Epithelial cell of prostate (primary cell): ENCODE measurements around the gene SPATA31C1.
"Not testable (repeated sequence)": the region's sequence is repeated elsewhere in the genome, so short reads cannot be mapped to it uniquely, and the experiment has no call there.

ENCODE experiments used
- DNase-seq: peaks from one replicate; pipeline ENCODE4 v3.0.0-alpha.2; 2011; ENCODE audit warnings: low read depth, low spot score
- H3K27ac ChIP-seq: fragments of 450-650 bp; 2 replicates; pipeline ENCODE4 v1.5.1; 2017; ENCODE audit warnings: mild to moderate bottlenecking

SPATA31C1 gene

DNA sequence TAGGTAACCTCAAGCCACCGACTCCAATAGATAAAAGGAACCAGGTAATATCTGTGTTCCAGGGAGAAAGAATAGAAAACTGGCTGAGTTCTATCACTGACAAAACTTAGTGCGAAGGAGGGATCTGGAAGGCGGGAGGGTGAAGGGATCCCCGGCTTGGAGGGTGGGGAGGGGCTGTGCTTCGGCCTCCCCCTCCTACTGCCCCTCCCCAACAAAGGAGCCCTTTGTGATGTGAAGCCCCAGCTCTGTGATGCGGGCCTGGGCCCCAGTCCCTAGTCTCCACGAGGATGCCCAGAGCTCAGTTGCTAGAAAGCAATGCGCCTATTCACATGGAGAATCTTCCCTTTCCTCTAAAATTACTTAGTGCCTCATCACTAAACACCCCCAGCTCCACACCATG lies at the start of gene SPATA31C1:
Gene SPATA31C1 (plus strand): TSS at position 301 of the 400 bp plus-strand sequence.
- DNase-seq, H3K27ac ChIP-seq: not testable (repeated sequence)

DNA sequence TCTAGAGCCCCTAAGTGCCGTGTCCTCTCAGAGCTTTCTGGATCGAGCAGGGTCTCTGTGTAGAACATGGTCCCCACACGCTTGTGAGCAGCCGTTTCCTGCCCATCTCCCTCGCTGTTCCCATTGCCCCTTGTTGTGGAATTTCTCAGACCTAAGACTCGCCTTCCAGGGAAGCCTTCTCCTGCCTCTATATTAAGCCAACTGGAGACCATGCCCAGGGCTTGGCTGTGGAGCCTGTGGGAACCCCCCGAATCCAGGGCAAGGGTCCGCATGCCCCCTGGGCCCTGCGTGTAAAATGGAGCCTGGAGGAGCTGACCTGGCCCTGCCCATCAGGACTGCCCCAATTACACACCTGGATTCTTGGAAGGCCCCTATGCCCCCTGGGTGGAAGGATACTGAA lies 49.6 kb upstream of the SPATA31C1 start:
- no peak for DNase-seq
- no peak overlapping the region for H3K27ac ChIP-seq

DNA sequence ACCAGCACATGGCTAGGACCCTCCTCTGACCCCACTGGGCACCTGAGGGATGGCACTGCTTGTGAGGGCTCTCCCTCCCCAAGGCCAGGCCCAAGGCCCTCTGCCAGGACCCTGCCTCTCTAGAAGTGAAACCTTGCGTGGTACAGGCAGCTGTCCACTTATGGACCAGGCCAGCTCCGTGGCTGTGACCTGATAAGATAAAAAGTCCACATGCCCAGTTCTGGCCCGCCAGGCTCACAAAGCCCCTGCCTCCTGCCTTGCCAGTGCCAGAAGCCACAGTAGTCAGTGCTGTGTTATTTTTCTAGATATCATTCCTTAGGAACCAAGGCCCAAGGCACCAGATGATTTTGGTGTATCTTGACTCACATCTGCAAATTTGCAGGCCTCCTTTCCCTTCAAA lies 49.1 kb upstream of the SPATA31C1 start:
- H3K27ac ChIP-seq = no peak overlapping the region
- DNase-seq = no peak

DNA sequence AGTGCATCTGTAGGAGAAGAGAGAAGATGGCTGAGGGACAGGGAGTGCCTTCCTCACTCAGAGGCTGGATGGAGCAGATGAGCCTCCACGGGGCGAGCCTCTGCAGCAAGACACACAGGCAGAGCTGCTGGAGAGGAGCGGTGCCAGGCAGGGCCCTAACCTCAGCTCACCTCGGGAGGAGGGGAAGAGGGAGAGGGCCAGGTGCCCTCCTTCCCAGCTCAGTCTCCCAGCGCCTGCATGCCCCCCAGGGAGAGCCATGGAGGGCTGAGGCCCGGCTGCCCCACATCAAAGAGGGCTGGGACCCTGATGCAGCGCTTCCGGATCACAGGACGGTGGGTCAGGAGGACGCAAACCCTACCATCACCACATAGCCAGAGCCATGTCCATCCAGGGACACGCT lies 48.7 kb upstream of the SPATA31C1 start:
- H3K27ac ChIP-seq = no peak overlapping the region
- DNase-seq = no peak

DNA sequence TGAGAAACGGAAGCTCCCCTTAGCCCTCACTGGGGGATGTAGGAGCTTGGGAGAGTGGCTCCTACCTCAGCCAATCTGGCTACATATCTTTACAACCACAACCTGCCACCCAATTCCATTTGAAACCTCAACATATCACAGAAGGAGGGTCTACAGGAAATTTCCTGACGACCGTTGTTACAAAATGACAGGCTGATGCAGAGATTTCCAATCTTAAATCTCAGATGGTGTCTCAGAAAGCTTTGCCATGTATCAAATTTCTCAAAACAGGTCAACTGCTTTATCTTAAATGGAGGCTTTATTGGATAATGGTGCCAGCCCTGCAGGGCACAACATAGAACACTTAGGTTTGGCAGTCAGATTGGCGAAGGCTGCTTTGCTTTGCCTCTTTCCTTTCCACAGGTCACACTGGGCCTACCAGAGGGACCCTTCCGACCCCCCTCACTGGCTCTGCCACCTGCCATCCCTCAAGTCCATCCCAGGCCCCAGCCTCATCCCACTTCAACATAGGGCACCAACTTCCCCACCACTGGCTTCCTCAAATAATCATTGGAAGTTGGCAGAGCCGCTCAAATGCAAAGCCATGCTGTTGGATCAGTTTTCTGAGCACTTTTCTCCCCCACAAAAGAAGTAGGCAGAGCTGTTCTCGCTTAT lies 46.2 kb upstream of the SPATA31C1 start:
- DNase-seq = no peak
- H3K27ac ChIP-seq = no peak overlapping the region

DNA sequence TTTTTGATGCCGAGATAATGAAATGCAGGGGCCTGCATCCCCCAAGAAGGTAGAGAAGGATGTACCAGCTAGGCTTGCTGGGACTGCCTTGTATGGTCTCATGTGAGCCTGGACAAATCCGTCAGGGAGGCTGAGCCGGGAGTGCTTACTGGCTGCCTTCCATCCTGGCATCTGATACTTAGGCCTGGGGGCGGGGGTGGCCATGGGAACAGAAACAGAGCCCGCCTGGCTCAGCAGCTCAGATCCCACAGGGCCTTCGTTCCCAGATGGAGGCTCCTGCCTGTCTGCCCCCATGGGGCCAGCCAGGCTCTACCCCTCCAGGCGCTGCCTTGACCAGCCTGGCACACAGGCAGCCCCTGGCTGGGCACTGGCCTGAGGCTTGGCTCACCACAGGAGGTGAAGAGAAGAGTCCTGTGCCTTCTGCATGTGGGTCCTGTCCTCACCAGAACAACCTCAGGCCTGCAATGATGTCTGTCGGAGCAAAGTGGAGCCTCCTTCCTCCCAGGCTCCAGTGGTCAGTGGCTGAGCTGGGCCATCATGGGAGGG lies 45.6 kb upstream of the SPATA31C1 start:
- H3K27ac ChIP-seq = no peak overlapping the region
- no peak for DNase-seq

DNA sequence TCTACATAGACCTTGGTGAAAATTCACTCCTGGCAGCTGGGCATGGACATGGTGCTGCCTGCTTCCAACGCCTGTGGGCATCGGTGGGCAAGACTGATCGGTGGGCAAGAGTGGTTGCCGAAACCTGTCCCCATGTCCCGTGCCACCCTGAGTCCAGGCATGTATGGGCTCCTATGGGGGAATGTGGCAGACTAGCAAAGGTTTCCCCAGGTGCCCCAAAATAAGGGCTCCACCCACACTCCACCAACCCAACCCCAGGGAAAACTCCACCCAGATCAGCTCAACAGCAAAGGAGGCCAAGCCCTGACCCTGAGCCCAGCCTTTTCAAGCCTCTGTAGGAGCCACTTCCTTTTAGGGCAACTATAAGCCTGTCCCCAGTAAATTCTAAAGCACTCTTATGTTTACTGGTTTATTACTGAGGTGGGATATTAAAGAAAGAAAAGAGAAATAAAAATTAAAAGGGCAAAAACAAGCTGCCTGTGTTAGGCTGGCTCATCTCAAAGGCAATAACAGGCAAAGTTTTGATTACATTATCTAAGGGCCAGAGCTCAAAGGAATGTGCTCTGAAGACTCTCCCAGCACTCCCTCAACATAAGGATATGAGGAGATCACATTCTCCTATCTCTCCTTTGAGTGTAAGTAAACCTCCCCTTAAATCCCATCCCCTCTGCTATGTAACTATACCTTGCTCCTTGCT lies 44.0 kb upstream of the SPATA31C1 start:
- no peak for DNase-seq
- no peak overlapping the region for H3K27ac ChIP-seq

DNA sequence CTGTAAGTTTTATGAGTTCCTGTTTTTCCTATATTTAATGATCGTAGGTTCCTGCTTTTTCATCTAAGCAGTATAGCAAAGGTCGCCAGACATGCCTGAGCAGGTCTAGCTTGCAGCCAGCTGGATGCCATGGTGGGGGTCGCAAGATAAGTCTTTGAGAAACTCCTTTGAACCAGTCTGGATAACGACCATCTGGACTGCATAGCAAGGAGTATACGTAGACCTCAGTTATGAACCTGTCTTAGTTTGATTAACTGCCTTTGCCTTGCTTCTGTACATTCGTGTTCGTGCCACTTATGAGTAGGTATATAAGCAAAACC lies 43.5 kb upstream of the SPATA31C1 start:
- no peak overlapping the region for H3K27ac ChIP-seq
- no peak for DNase-seq

DNA sequence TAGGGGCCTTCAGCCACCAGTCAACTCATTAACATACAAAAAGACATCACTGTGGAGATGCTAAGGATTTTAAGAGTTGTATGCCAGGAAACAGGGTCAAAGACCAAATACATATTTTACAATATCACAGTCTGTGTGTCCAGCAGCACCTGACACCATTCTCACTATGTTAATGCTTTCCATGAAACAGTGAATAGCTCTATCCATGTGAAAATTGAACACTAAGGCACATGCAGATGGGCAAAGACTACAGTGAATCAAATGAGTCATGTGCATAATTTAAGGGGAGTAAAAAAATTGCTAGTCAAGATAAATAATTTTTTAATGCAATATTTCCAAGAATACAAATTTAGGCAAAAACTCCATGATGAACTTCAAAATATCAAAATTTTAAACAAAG lies 42.7 kb upstream of the SPATA31C1 start:
- H3K27ac ChIP-seq = no peak overlapping the region
- DNase-seq = no peak

DNA sequence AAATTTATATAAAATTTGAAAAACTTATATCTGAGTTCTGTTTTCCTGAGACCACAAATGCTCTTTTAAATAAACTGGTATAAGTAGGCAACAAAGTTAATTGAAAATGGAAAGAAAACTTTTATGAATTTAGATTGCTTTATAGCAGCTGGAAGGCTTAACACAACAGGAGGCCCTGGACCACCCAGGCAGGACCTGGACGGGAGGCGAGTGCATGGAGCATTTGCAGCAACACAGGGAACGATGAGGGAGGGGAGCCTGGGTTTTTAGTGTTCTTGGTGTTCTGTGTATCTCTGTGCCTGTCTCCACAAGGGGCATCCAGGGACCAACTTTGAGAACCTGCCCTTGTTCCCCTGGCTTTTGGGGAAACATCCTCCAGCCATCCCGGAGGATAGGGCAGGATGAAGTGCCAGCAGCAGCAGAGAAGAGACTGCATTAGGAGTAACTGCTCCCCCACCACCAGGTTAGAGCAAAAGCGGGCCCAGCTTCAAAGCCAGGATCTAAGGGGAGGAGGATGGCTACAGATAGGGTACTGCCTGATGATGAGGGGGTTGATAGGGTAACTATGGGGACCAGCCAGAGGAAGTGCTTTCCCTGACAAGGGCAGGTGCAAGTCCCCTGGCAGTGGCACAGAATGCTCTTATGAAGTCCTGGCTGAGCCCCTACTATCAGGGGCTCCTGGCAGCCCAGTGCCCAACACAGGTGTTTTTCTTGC lies 41.8 kb upstream of the SPATA31C1 start:
- no peak for DNase-seq
- no peak overlapping the region for H3K27ac ChIP-seq

DNA sequence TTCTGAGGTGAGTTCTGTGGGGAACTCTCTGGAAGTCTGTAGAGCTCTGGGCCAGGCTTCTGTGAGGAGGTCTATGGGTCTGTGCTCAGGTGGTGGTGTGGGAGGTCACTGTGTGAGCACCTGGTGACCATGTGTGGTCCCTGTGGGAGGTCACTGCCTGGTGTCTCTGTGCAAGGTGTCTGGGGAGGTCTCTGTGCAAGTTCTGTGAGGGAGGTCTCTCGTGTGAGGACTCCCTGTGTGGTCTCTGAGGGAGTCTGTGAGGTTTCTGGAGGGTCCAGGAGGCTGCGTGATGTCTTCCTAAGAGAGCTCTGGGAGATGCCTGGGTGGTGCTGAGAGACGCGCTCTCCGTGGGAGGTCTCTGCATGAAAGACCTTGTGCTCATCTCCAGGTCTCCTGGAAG lies 41.1 kb upstream of the SPATA31C1 start:
- no peak for DNase-seq
- H3K27ac ChIP-seq = no peak overlapping the region

DNA sequence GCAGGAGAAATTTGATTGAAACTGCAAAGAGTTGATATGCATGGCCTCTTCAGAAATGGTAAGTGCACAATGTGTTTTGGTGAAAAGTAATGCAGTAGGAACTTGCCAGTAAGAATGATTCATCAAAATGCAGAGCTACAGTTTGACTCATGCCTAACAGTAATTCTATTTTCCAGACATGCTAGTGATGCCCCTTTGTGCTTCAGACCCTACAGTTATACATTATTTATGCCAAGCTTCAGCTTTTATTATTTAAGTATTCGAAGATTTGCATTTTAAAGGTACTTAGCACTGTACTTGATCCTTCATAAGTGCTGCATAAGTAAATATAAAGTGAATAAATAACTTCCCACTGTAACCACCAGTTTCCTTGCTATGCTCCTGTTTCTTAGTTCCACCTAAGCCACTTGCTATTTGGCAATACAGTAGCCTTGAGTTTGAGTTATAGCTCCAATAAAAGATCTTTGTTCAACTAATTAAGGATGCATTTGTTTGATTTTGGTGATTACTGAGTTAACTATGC lies 38.7 kb upstream of the SPATA31C1 start:
- H3K27ac ChIP-seq = no peak overlapping the region
- DNase-seq = no peak

DNA sequence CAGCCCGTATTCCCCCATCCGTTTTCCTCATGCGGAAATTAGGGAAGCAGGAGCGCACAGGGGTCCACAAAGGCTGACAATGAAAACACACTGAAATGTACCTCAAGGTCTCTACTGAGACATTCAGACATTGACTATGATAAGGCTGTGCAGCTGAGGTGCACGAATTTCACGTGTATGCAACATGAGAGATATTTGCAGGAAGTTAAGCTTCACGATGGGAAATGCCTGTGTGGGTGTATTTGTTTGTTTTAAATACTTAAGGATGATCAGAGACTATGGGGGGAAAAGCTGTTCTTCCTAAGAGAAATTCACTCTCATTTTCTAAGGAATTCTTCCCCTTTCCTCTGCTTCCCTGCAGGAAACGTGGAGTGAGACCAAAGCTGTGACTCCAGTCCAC lies 37.6 kb upstream of the SPATA31C1 start:
- DNase-seq = no peak
- H3K27ac ChIP-seq = no peak overlapping the region

DNA sequence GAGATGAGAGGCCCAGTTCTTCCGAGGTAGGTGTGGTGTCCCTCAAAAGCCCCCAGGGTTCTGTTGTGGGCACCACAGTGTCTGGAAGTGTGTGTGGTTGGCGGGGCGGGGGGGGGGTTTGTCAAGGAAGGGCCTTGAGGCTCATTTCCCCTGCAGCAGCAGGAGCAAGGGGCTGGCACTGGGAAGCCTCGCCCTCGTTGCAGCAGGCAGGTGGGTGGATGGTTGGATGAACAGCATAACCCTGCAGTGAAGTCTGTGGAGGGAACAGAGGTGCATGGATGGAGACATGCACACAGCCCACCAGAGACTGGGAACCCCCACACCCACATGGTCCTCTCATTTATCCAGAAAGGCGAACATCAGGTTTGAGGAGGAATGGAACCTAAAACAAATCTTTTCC lies 37.1 kb upstream of the SPATA31C1 start:
- H3K27ac ChIP-seq = no peak overlapping the region
- no peak for DNase-seq

DNA sequence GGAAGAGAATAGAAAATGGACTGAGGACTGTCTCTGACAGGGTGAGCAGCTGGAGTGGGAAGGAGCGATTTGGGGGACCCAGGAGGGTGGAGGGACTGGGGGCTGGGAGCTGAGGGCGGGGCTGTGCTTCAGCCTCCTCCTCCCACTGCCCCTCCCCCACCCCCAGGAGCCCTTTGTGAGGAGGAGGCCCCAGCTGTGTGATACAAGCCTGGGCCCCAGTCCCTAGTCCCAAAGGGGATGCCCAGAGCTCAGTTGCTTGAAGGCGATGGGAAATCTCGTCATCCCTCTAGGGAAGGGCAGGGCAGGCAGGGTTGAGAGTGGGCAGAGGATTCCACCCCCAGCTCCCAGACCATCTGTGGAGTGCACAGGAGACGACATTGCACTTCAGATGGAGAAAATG lies 35.1 kb upstream of the SPATA31C1 start, which contains the start of gene SPATA31E1:
Gene SPATA31E1 (plus strand): TSS at position 251 of the 400 bp plus-strand sequence. CDS start 15 bp downstream, at position 266.
- no peak within 1 kb of the TSS for H3K27ac ChIP-seq
- no peak for DNase-seq

DNA sequence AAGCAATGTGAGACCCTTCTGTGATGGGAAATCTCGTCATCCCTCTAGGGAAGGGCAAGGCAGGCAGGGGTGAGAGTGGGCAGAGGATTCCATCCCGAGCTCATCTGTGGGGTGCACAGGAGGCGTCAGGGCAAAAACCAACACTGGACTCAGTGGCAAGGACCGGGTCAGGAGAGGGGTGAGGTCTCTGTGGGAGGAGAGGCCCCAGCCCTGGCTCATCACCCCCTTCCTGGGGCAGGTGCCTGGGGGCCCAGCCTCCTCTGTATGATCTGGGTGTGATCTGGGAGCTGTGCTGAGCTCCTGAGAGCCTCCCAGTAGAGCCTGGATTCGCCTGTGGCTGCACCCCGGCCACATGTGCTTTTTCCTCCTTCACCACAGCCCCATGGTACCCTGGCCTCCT lies 34.5 kb upstream of the SPATA31C1 start:
- no peak for DNase-seq
- no peak overlapping the region for H3K27ac ChIP-seq

DNA sequence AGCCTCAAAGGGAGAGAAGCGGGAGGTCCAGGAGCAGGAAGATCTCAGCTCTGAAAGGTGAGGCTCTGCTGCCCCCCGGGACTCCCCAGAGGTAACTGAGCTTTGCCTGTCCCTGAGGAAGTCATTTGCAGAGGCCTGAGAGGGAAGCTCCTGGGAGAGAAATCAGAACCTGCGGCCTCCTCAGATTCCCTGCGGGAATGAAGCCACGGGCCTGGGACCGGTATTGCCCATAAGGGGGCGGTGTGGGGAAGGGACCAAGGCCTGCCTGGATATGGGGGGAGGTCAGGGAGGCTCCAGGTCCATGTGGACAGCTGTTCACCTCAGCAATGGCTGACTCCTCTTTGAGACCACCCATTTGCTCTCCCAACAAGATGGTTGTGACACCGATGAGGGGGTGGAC lies 33.8 kb upstream of the SPATA31C1 start:
- H3K27ac ChIP-seq = no peak overlapping the region
- DNase-seq = no peak

DNA sequence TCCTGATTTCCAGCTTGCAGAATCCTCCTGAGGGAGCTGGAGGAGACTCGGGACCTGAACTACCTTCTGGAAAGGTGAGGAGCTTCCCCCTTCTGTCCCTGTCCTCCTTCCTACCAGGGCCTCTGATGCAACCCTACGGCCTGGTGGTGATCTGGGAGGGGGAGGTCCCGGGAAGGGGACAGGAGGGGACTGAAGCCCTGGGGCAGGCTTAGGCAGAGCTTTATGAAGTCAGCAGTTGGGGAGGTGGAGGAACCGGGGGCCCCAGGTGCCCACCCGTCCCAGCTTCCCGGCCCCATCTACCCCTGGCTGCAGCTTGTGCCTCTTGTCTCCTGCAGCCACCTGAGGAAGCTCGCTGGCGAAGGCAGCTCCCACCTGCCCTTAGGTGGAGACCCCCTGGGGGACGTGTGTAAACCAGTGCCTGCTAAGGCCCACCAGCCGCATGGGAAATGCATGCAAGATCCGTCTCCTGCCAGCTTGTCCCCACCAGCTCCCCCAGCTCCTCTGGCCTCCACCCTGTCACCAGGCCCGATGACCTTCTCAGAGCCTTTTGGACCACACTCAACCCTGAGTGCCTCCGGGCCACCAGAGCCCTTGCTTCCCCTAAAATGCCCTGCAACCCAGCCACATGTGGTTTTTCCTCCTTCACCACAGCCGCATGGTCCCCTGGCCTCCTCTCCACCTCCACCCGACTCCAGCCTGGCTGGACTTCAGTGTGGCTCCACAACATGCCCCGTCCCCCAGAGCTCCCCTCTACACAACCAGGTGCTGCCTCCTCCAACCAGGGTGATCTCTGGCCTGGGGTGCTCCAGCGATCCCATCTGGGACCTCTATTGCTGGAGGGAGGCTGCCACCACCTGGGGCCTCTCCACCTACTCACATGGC lies 32.9 kb upstream of the SPATA31C1 start:
- DNase-seq = no peak
- H3K27ac ChIP-seq = no peak overlapping the region

DNA sequence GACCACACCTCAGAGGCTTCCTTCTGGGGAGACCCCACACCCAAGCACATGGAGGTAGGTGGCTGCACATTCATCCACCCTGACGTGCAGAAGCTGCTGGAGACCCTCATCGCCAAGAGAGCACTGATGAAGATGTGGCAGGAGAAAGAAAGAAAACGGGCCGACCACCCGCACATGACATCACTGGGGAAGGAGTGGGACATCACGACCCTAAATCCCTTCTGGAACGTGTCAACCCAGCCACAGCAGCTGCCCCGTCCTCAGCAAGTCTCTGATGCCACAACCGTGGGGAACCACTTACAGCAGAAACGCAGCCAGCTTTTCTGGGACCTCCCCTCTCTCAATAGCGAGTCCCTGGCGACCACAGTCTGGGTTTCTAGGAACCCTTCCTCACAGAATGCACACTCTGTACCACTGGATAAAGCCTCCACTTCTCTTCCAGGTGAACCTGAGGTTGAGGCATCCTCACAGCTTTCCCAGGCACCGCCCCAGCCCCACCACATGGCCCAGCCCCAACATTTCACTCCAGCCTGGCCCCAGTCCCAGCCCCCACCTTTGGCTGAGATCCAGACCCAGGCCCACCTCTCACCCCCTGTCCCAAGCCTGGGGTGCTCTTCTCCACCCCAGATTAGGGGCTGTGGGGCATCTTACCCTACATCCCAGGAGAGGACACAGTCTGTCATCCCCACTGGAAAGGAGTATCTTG lies 32.1 kb upstream of the SPATA31C1 start:
- no peak for DNase-seq

More for the DNA sequence above, 32.1 kb upstream of the SPATA31C1 start:
- no peak overlapping the region for H3K27ac ChIP-seq
